Limb (tissue), 2 donors: ENCODE measurements around the gene CXorf38.
"Not testable (repeated sequence)": the region's sequence is repeated elsewhere in the genome, so short reads cannot be mapped to it uniquely, and the experiment has no call there.

Experiments used
- DNase-seq, 2 donors: peaks; one replicate each; pipeline ENCODE4 v3.0.0-alpha.2; 2016; ENCODE audit errors: extremely low spot score in 2 of 2

The CXorf38 gene

DNA sequence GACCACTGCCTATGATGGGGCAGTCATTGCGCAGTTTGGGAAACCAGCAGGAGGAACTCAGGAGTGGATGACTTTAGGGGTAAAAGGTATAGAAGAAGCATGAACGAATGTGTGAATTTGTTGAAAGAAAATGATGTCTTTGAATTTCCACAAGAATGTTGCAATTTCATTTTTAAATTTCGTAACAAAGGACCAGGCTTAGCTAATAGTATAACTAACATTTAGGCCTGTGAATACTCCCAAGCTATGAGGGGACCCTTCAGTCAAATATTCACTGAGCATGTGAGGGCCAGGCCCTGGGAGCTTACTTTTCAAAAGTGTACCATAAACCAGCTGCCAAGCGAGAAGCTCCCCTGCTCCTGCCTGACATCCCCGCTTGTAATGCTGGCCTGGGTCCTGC lies 18.9 kb downstream of the CXorf38 start:
- DNase-seq: no peak

DNA sequence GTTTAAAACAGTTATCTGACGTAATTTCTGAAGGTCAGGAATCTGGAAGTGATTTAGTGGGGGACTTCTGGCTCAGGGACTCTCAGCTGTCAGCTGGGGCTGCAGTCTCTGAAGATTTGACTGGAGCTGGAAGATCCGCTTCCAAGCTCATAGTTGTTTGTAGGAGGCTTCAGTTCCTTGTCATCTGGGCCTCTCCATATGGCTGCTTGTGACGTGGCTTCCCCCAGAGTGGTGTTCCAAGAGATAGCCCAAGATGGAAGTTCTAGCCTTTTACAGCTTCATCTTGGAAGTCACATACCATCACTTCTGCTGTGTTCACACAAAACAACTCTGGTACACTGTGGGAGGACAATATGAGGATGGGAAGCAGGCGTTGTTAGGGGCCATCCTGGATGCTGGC lies 22.1 kb downstream of the CXorf38 start:
- DNase-seq: no peak

DNA sequence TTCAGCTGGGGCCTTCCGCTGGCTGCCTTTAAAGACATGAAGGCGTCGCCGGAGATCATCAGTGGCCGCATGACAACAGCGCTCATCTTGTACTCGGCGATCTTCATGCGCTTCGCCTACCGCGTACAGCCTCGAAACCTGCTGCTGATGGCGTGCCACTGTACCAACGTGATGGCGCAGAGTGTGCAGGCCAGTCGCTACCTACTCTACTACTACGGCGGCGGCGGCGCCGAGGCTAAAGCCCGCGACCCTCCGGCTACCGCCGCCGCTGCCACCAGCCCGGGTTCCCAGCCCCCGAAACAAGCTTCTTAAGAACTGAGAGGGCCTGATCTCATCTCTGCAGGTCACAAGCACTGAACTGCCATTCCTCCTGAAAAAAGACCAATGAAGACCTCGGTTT lies 23.7 kb downstream of the CXorf38 start:
- DNase-seq: no peak

DNA sequence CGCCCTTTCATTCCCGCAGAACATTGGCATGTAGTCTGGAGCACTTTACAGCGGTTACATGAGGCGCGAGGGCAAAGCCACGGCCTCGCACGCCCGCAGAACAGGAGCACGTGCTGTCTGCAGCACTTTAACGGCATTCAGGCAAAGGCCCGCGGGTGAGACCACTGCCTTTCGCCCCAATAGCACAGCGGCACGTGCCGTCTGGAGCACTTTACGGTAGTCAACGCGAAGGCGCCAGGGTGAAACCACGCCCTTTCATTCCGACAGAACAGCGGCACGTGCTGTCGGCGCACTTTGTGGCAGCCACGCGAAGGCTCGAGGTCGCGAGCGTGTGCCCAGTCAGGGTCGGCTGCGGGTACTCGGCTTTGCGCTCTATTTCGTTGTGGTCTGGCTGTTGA lies 24.2 kb downstream of the CXorf38 start, which contains the start of gene MPC1L:
Gene MPC1L, plus strand, starts transcription at position 290 of the 398 bp plus-strand sequence. CDS start 138 bp downstream, outside the sequence.
- DNase-seq: no peak

DNA sequence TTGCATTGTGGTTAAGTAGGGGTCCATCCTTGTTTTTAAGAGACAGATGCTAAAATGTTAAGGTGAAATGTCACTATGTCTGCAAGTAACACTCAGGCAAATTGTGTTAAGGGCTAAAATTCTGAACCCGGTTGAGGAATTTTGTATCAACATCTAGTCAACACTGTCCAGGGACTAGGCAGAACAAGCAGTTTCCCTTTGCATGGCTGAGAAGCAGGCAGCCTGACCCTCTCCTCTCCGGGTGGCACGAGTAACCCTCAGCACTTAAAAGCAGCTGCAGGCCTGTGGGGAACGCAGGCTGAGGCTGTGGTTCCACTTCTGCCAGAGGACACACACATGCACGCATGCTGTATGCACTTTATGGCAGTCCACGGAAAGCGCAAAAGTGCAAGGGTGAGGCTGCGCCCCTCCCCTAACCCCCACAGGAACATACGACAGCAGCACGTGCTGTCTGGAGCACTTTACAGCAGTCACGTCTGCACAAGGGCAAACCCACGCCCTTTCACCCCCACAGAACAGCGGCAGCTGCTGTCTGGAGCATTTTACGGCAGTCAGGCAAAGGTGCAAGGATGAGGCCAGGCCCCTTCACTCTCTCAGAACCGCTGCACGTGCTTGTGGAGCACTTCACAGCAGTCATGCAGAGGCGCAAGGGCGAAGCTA lies 24.8 kb downstream of the CXorf38 start:
- no peak for DNase-seq

DNA sequence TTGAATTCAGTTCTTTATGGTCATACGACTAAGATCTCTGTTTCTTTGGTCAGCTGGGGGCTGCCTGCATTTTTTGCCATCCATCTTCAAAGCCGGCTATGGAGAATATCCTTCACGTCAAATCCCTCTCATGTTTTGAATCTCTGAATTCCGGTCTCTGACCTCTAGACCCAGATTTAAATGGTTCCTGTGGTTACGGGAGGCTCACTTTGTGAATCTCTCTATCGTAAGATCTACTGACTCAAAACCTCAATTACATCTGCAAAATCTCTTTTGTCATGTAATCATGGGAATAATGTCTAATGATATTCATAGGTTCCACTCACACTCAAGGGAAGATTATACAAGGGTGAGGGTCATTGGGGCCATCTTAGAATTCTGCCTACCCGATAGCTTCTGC lies 29.8 kb downstream of the CXorf38 start:
- DNase-seq: no peak

DNA sequence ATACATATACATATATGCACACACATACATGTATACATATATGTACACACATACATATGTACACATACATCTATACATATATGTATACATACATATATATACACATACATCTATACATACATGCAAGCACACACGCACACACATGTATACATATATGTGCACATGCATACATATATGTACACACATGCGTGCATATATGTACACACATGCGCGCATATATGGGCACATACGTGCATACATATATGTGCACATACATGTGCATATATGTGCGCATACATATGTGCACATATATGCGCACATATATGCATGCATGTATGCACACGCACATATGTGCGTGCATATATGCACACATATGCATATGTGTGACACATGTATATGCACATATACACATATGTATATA lies 31.4 kb downstream of the CXorf38 start:
- DNase-seq: no peak

DNA sequence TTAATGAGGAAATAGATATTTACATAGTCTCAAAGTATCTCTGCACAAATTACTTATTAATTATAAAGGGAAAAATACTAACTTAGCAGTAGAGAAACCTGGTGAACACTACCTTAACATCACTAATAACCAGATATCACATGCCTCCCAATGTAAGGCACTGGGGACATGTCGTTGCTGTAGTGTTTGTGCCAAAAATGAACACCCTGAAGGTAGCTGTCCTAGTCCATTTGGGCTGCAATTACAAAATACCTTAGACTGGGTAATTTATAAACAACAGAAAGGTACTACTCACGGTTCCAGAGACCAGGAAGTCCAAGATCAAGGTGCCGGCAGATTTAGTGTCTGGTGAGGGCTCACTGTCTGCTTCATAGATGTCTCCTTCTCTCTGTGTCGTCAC lies 34.9 kb downstream of the CXorf38 start:
- no peak for DNase-seq

DNA sequence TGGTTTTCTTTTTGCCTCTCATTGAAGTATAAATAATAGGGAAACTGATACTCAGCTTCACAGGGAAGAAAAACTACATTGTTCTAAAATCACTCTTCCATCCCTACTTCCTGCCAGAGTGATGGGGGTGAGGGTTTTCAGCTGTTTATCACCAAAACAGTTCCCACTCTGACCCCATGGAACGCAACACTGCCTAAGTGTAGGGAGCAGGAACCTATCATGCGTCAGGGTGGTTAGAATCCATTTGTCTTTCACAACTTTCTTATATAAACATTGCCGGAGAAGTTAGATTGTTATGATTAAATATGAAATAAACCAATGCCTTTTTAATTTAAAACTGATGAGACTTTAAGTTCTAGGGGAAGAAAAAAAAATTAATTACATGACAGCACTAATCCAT lies 40.0 kb downstream of the CXorf38 start:
- DNase-seq: no peak

DNA sequence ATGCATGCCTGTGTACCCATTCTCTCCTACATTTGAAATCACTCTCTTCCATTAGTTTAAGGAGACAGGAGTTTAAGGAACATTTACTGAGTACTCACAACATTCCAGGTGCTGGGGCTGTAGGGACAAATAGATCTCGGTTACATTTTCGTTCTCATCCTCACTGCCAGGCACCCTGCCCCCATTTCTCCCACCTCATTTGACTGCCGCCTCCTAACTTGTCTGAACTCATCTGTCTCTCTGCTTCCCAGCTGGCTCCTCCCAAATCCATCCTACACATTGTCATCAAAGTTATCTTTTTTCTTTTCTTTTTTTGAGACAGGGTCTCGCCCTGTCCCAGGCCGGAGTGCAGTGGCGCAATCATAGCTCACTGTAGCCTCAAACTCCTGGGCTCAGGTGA lies 43.9 kb downstream of the CXorf38 start:
- no peak for DNase-seq

DNA sequence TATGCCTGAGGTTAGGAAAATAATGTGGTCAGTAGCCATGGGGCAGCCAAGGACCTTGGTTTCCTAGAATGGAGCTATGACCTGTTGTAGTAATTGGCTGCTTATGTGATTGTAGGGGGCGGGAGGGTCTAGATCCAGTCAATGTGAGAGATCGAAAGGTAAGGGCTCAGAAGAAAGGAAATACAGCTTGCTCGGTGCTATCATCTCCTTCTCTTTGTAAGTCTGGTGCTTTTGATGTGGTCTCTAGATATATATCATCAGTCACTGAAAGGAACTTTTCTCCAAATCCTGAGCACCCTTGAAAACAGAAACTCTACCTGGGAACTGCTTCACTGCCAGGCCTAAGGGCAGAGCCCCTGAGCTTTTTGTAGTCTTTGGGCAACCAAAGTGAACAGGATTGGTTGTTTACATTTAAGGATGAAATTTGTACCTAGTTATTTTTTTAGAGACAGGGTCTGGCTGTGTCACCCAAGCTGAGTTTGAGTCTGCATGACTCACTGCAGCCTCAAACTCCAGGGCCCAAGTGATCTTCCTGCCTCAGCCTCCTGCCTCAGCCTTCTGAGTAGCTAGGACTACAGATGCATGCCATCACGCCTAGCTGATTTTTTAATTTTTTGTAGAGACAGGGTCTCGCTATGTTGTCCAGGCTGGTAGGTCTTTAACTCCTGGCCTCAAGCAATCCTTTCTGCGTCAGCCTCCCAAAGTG lies 57.6 kb downstream of the CXorf38 start:
- DNase-seq: not testable (repeated sequence)

DNA sequence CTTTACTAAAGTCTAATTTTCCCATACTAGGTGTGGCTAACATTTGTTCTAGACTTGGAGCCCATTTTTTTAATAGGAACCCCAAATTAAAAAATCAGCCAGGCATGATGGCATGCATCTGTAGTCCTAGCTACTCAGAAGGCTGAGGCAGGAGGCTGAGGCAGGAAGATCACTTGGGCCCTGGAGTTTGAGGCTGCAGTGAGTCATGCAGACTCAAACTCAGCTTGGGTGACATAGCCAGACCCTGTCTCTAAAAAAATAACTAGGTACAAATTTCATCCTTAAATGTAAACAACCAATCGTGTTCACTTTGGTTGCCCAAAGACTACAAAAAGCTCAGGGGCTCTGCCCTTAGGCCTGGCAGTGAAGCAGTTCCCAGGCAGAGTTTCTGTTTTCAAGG lies 59.7 kb downstream of the CXorf38 start:
- DNase-seq: not testable (repeated sequence)

DNA sequence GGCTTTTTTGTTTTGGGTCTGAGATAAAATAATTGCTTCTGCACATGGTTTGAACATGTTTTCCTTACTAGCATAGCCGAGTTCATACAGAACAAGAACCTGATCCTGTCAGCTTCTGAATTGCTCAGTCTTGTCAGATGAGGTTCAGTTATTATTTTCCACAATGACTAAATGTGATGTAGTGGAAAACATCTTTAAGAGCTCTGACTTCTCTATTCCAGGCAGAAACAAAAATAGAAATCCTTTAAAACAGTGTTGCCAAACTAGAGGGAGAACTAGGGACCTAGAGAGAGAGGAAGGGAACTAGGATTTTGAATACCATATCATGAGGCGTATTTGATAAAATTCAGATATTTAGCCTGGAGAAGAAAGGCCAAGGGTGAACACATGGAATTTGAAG lies 64.5 kb downstream of the CXorf38 start:
- no peak for DNase-seq

DNA sequence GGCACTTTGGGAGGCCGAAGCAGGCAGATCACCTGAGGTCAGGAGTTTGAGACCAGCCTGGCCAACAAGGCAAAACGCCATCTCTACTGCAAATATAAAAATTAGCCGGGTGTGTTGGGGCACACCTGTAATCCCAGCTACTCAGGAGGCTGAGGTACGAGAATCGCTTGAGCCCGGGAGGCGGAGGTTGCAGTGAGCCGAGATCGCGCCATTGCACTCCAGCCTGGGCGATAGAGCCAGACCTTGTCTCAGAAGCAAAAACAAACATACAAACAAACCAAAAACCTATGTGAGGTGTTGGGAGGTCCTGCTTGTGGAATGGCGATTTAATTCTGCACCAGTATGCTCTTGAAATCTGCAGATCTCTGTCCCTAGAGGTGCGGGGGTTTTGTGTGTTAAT lies 65.2 kb downstream of the CXorf38 start:
- DNase-seq: not testable (repeated sequence)

DNA sequence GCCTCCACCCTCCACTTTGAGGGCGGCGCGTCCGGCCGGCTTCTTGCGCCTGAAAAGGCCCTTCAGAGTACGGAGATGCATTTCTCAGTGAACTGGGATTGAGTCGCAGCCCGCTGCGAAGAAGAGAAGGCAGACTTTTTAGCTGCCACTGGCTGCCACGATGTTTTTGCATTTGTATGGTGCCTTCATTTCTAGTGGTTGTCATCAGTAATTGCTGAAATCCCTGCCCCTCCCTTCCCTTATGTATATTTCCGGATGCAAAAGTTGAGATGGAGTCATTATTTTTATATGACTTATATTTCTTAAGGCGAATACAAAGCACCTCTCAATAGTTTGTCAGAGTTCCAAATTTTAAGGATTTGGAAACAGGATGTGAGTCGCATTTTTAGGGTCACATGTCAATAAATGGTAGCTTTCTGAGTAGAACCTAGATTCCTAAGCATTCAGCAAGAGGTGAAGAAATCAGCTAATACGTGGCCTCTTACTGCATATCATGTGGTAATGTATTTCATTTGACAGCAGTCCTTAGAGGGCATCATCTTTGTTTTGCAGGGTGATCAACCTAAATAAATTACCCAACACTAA lies 65.9 kb downstream of the CXorf38 start:
- DNase-seq: no peak

DNA sequence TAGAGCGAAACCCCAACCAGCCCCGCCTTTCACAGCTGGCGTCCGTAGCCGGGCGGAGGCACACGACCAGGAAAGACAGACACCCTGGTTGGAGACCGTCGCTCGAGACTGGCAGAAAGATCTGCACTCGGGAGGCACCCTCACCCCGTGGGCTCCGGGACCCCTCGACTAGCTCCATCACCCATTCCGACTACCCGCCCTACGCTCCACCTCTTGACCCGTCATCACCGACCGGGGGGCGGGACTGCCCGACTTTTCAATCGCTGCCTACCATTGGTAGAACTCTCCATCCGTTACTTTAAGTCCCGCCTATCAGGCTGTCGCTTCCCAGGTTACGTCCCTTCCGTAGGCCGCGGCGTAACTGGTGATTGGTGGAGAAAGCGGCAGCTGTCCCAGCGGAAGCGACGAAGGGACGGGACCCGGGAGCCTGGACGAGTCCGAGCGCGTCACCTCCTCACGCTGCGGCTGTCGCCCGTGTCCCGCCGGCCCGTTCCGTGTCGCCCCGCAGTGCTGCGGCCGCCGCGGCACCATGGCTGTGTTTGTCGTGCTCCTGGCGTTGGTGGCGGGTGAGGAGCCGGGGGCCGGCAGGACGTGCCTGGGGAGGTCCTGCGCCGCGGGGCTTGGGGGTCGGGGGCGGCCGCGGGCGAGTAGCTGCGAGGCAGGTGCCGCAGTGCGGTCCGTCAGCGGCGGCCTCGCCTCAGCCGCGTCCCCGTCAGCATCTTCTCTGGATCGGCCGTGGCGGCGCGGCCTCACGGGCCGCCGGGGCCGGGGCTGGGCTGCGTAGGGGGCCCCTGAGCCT lies 66.6 kb downstream of the CXorf38 start, which contains the start of gene ATP6AP2:
Gene ATP6AP2, plus strand, starts transcription at position 434 of the 799 bp plus-strand sequence. Its CDS starts 96 bp downstream, at position 530.
- peak; percentile 90 to 91 for DNase-seq

DNA sequence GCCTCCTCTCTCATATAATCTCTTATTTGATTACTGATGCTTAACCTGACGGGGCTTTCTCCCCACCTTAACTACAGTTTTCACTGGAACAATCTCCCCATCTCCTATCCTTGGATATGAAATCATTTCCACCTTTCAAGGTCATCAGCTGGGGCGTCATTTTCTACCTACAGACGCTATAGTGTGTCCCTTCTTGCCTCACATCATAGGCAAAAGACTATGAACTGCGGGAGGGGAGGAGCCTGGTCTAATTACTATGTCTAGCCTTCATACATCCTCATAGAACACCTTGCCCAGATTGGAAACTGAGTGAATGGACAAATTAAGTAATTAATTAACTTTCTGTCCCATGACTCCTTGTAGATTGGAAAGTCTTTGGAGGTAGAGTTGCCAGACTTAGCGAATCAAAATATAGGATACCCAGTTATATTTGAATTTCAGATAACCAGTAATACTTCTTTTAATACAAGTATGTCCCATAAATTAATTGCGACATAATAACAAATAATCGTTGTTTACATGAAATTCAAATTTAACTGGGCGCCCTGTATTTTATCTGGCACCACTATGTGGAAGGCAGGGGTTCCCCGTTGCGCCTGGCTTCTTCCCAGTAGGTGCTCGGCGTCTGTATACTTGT lies 67.3 kb downstream of the CXorf38 start:
- no peak for DNase-seq

DNA sequence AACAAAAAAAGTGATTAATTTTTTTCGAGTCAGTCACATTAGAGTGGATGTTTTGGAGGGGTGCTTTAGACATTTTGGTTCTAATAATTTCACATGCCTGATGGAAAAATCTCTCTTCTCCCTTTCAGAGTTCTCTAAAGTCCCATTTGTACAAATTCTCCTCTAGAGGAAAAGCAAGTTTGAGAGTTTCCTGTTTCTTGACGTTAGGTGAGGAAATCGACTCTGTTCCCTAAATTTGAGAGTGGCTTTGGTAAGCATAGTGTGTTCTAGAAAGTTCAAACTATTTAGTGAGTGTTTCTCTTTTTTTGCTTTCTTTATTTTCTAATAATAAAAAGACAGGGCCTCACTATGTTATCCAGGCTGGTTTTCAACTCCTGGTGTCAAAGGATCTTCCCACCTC lies 68.2 kb downstream of the CXorf38 start:
- no peak for DNase-seq

DNA sequence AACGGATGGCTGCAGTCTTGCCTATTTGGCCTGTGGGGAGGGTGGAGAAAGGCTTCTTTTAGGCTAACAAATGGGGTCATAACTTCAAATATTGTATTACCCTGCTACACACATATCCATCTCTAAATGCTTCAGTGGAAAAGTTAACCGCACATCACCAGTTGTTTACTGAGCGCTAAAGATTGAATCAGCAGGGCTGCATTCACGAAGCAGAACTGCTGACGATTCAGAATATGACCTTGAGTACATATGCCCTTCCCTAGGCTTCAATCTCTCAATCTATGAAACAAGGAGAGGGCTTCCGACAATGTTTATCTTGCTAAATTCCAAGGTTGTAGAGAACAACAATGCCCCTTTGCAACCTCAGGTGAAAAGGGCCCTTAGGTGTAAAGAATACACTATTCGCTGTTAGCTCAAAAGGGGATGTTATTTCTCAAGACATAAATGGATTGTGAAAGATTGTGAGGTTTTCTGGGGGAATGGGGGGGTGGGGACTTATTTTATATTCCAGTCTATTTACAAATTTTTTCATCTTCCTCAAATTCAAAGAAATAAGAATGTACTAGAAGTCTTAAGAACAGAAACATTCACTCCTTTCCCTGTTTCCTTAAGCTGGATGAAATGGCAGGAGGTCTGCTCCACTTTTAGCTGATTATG lies 69.2 kb downstream of the CXorf38 start:
- DNase-seq: no peak
